DND-41 (cell line): ENCODE measurements around the gene ABHD15.

Experiments
- EZH2 ChIP-seq: IDR thresholded peaks from 3 replicates; pipeline ENCODE4 v1.6.1; 2012; ENCODE audit warnings: borderline replicate concordance, low read depth, mild to moderate bottlenecking, moderate library complexity, low read length, inconsistent platforms; ENCODE audit not compliant: severe bottlenecking
- TF ChIP-seq, protein P1 (sequence below): IDR thresholded peaks from 2 replicates; pipeline ENCODE4 v1.5.1; 2012; ENCODE audit warnings: borderline replicate concordance, low read length, moderate library complexity, mild to moderate bottlenecking; ENCODE audit not compliant: poor library complexity, severe bottlenecking; ENCODE audit errors: extremely low read depth

DNA sequence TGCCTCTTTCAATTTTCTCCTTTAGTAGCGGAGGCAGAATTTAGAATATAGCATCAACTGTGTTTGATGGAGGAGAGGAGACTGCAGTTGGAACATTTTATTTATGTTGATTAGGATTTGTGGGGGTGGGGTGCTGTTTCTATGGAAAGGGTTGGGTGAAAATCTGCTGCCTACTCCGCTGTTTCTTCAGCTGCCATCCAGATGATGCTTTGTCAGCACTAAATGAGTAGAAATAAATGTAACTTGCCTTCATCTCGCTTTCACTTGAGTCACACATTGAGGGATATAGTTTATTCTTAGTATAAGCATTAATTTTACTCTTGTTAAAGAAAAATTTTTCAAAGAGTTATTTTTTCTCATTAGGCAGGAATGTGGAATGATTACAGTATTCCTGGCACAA lies 42.1 kb downstream of the ABHD15 start:
- TF ChIP-seq, protein P1, sequence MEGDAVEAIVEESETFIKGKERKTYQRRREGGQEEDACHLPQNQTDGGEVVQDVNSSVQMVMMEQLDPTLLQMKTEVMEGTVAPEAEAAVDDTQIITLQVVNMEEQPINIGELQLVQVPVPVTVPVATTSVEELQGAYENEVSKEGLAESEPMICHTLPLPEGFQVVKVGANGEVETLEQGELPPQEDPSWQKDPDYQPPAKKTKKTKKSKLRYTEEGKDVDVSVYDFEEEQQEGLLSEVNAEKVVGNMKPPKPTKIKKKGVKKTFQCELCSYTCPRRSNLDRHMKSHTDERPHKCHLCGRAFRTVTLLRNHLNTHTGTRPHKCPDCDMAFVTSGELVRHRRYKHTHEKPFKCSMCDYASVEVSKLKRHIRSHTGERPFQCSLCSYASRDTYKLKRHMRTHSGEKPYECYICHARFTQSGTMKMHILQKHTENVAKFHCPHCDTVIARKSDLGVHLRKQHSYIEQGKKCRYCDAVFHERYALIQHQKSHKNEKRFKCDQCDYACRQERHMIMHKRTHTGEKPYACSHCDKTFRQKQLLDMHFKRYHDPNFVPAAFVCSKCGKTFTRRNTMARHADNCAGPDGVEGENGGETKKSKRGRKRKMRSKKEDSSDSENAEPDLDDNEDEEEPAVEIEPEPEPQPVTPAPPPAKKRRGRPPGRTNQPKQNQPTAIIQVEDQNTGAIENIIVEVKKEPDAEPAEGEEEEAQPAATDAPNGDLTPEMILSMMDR = no peak
- TF ChIP-seq EZH2 = no peak
